A673 (cell line): ENCODE data around the gene SPON2. TPM values are rescaled to one million over a fixed set of nuclear protein-coding genes. Genes with fewer than 3 reads are reported as not detected.

Experiments used
- BruUV-seq: library from RNA; stranded (reverse); fragments of 400-500 nt; replicated peaks from 2 replicates; lab custom pipeline; 2021; lab: Mats Ljungman, UMichigan
- CTCF ChIA-PET: fragments of 300-600 bp; sonication (Branson Sonifier 250); formaldehyde crosslinking; loops from one replicate; lab custom pipeline; 2022; ENCODE audit warnings: antibody characterized with exemption; lab: Charles Lee
- POLR2A ChIA-PET: fragments of 300-600 bp; sonication (Branson Sonifier 250); formaldehyde crosslinking; loops from one replicate; lab custom pipeline; 2022; ENCODE audit warnings: antibody characterized with exemption; ENCODE audit not compliant: low non-redundant PET; lab: Charles Lee
- DNase-seq: peaks from one replicate; pipeline ENCODE4 v3.0.0-alpha.2; 2015; ENCODE audit warnings: low spot score
- H3K27ac ChIP-seq: fragments of 200-600 bp; sonication (generic); 2 replicates; pipeline ENCODE4 v1.5.1; 2016; ENCODE audit warnings: mixed run types, low read depth, mild to moderate bottlenecking, mixed read lengths, antibody characterized with exemption, low read length; ENCODE audit not compliant: poor library complexity, severe bottlenecking
- H3K27me3 ChIP-seq: fragments of 200-600 bp; sonication (generic); replicated peaks from 2 replicates; pipeline ENCODE4 v1.6.1; 2017; ENCODE audit warnings: mixed run types, low read depth, mild to moderate bottlenecking, mixed read lengths, antibody characterized with exemption, low read length; ENCODE audit not compliant: insufficient read depth, poor library complexity
- H3K36me3 ChIP-seq: fragments of 200-600 bp; sonication (generic); 2 replicates; pipeline ENCODE4 v1.6.1; 2016; ENCODE audit warnings: mixed run types, mild to moderate bottlenecking, mixed read lengths, antibody characterized with exemption, low read length; ENCODE audit not compliant: insufficient read depth, poor library complexity, severe bottlenecking
- H3K4me1 ChIP-seq: fragments of 200-600 bp; sonication (generic); 2 replicates; pipeline ENCODE4 v1.6.1; 2017; ENCODE audit warnings: mixed run types, mild to moderate bottlenecking, mixed read lengths, antibody characterized with exemption, low read length; ENCODE audit not compliant: insufficient read depth, poor library complexity, severe bottlenecking
- H3K4me3 ChIP-seq: fragments of 200-600 bp; sonication (generic); 2 replicates; pipeline ENCODE4 v1.5.1; 2016; ENCODE audit warnings: low read depth, mixed run types, mild to moderate bottlenecking, mixed read lengths, low read length; ENCODE audit not compliant: poor library complexity, severe bottlenecking
- H3K9me3 ChIP-seq: fragments of 200-600 bp; sonication (generic); 2 replicates; pipeline ENCODE4 v1.6.1; 2016; ENCODE audit warnings: mixed run types, low read depth, mild to moderate bottlenecking, mixed read lengths, antibody characterized with exemption, low read length; ENCODE audit not compliant: poor library complexity, severe bottlenecking
- CTCF ChIP-seq: fragments of 300-800, 200-600 bp; sonication (generic); conservative IDR thresholded peaks from 2 replicates; pipeline ENCODE4 v1.5.1; 2017; ENCODE audit warnings: low read depth, mild to moderate bottlenecking, antibody characterized with exemption, low read length, moderate library complexity, mixed read lengths
- EZH2 ChIP-seq: fragments of 200-600 bp; sonication (generic); IDR thresholded peaks from 2 replicates; pipeline ENCODE4 v1.6.1; 2017; ENCODE audit warnings: borderline replicate concordance, low read depth, mild to moderate bottlenecking, mixed read lengths, antibody characterized with exemption, low read length; ENCODE audit not compliant: poor library complexity, severe bottlenecking
- intact Hi-C: fragments of 100-400 bp; cut with micrococcal nuclease; formaldehyde crosslinking; loops from one replicate; pipeline ENCODE4 v1.10.0; 2022; ENCODE audit not compliant: unreplicated experiment
- total RNA-seq: library from RNA; stranded (reverse); gene quantifications from 2 replicates; pipeline ENCODE4 v1.2.3, GENCODE V29; 2021

The SPON2 gene
- total RNA-seq, 1 experiment from 2014 or later = 2.3 TPM

- Histone ChIP-seq H3K4me1 (no peaks in the 10 kb centered on the region), H3K27ac (no peak overlapping the region), H3K9me3 (no peaks in the 10 kb centered on the region), H3K36me3 (no peaks in the 10 kb centered on the region), H3K27me3 (peaks cover 51% of the 10 kb centered on the region), H3K4me3 (no peak overlapping the region)
- POLR2A ChIA-PET = no interaction called here
- TF ChIP-seq CTCF (no peak), EZH2 (no peak)
- CTCF ChIA-PET = no interaction called here
- BruUV-seq = no TSS peak
- intact Hi-C loops = no loop called here
- DNase-seq = no peak
Measured at GRCh38 chr4:1151541-1151940, 20.8 kb downstream of the SPON2 start.

- peaks cover 44% of the 10 kb centered on the region for H3K27me3 ChIP-seq
- BruUV-seq = no TSS peak
Measured at GRCh38 chr4:1150875-1151274, 21.5 kb downstream of the SPON2 start.

GRCh38 chr4:1139860-1140259 lies 32.5 kb downstream of the SPON2 start:
- H3K9me3 ChIP-seq = no peaks in the 10 kb centered on the region
- peaks cover 31% of the 10 kb centered on the region for H3K27me3 ChIP-seq
- BruUV-seq = no TSS peak
- TF ChIP-seq CTCF (no peak), EZH2 (no peak)
- POLR2A ChIA-PET = no interaction called here
- H3K4me3 ChIP-seq = no peak overlapping the region
- H3K36me3 ChIP-seq = no peaks in the 10 kb centered on the region
- no peak overlapping the region for H3K27ac ChIP-seq
- CTCF ChIA-PET = no interaction called here
- no peak for DNase-seq
- no peaks in the 10 kb centered on the region for H3K4me1 ChIP-seq
- intact Hi-C loops = no loop called here

More at GRCh38 chr4:1150875-1151274, 21.5 kb downstream of the SPON2 start:
- Histone ChIP-seq H3K4me3 (no peak overlapping the region), H3K27ac (no peak overlapping the region), H3K9me3 (no peaks in the 10 kb centered on the region), H3K4me1 (no peaks in the 10 kb centered on the region), H3K36me3 (no peaks in the 10 kb centered on the region)
- ChIA-PET CTCF (no interaction called here), POLR2A (no interaction called here)
- TF ChIP-seq CTCF = no peak
- TF ChIP-seq EZH2 = no peak
- DNase-seq = no peak
- intact Hi-C loops = no loop called here
